Measurements from ENCODE around the gene TRMT1L. TPM values are rescaled to one million over a fixed set of nuclear protein-coding genes. Genes with fewer than 3 reads are reported as not detected.

TRMT1L gene
- polyA plus RNA-seq, 1 experiment: 13.4 TPM

- TF ChIP-seq, protein P1, sequence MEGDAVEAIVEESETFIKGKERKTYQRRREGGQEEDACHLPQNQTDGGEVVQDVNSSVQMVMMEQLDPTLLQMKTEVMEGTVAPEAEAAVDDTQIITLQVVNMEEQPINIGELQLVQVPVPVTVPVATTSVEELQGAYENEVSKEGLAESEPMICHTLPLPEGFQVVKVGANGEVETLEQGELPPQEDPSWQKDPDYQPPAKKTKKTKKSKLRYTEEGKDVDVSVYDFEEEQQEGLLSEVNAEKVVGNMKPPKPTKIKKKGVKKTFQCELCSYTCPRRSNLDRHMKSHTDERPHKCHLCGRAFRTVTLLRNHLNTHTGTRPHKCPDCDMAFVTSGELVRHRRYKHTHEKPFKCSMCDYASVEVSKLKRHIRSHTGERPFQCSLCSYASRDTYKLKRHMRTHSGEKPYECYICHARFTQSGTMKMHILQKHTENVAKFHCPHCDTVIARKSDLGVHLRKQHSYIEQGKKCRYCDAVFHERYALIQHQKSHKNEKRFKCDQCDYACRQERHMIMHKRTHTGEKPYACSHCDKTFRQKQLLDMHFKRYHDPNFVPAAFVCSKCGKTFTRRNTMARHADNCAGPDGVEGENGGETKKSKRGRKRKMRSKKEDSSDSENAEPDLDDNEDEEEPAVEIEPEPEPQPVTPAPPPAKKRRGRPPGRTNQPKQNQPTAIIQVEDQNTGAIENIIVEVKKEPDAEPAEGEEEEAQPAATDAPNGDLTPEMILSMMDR (IDR thresholded peaks at IDR 0.05; ENCODE audit: insufficient read depth, low read depth, low read length): no peak
Measured at GRCh38 chr1:185144233-185144632, 12.5 kb downstream of the TRMT1L start.

DNA sequence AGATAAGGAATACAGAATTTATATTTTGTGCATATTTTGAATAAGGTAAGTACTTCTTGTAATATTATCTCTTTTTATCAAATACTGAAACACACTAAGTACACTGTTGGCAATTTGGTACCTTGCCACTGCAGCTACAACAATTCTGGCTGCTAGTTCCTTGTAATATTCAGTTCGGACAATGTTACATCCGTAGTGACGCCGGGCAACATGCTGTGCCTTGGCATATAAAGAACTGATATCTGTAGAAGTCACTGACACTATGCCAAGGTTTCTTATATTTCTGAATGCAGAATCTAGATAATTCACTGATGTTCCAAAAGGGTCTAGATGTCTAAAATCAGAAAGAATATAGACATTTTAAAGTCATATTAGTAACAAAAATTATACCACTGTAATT is 17.5 kb downstream of the TRMT1L start:
- no peak overlapping the region for H3K4me3 ChIP-seq (ENCODE audit: low read depth, low read length)
- POLR2A ChIA-PET: no interaction called here
- TF ChIP-seq, protein P1 (IDR thresholded peaks at IDR 0.05; ENCODE audit: insufficient read depth, low read depth, low read length): no peak
- no peak for DNase-seq (ENCODE audit: low read depth)
- H3K36me3 ChIP-seq (ENCODE audit: control insufficient read depth, insufficient read depth, low read length): no peaks in the 10 kb centered on the region
- H3K27me3 ChIP-seq (ENCODE audit: control insufficient read depth, insufficient read depth, low read length): no peaks in the 10 kb centered on the region
- CTCF ChIA-PET: no interaction called here

More at GRCh38 chr1:185144233-185144632, 12.5 kb downstream of the TRMT1L start:
- Histone ChIP-seq H3K27me3 (ENCODE audit: control insufficient read depth, insufficient read depth, low read length) (no peaks in the 10 kb centered on the region), H3K4me3 (ENCODE audit: low read depth, low read length) (no peak overlapping the region), H3K36me3 (ENCODE audit: control insufficient read depth, insufficient read depth, low read length) (0 out of 2 replicates have a peak, but pooled peaks cover 2% of the 10 kb centered on the region)
- POLR2A ChIA-PET: interaction anchor here (0.5 kb wide), 1 partner anchor 12 kb away, joined by 6 read pairs; no protein-coding TSS in a partner anchor
- DNase-seq (ENCODE audit: low read depth): no peak
- CTCF ChIA-PET: interaction anchor here (0.7 kb wide), 1 partner anchor 39 kb away, joined by 4 read pairs; no protein-coding TSS in a partner anchor

- ChIA-PET CTCF (interaction anchor here (0.7 kb wide), 1 partner anchor 60 kb away, joined by 3 read pairs; no protein-coding TSS in a partner anchor), POLR2A (no interaction called here)
- no peaks in the 10 kb centered on the region for H3K36me3 ChIP-seq (ENCODE audit: control insufficient read depth, insufficient read depth, low read length)
- H3K4me3 ChIP-seq (ENCODE audit: low read depth, low read length): no peak overlapping the region
- no peaks in the 10 kb centered on the region for H3K27me3 ChIP-seq (ENCODE audit: control insufficient read depth, insufficient read depth, low read length)
- TF ChIP-seq, protein P1 (IDR thresholded peaks at IDR 0.05; ENCODE audit: insufficient read depth, low read depth, low read length): no peak
- DNase-seq (ENCODE audit: low read depth): no peak
Measured at GRCh38 chr1:185137896-185138545, 18.7 kb downstream of the TRMT1L start.

DNA sequence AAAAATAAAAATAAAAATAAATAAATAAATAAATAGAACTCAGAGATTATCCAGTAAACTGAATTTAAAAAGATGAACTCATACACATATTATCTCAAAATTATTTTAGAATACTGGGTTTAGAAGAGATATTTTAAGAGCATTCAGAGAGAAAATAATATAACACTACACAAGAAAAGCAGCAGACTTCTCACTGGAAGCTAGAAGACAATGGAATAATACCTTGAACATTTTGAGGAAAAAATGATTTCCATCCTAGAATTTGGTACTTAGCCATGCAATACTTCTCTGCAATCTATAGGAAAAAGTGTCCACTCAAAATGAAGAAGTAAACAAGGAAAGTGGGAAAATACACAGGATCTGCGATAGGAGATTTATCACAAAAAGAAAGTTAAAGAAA is 24.2 kb downstream of the TRMT1L start:
- CTCF ChIA-PET: interaction anchor here (1.2 kb wide), 1 partner anchor 10 kb away, joined by 3 read pairs; no protein-coding TSS in a partner anchor
- POLR2A ChIA-PET: no interaction called here
- Histone ChIP-seq H3K36me3 (ENCODE audit: control insufficient read depth, insufficient read depth, low read length) (no peaks in the 10 kb centered on the region; the same call in 1 of the 2 replicates), H3K4me3 (ENCODE audit: low read depth, low read length) (no peak overlapping the region), H3K27me3 (ENCODE audit: control insufficient read depth, insufficient read depth, low read length) (no peaks in the 10 kb centered on the region)
- TF ChIP-seq, protein P1 (IDR thresholded peaks at IDR 0.05; ENCODE audit: insufficient read depth, low read depth, low read length): no peak
- DNase-seq (ENCODE audit: low read depth): no peak

DNA sequence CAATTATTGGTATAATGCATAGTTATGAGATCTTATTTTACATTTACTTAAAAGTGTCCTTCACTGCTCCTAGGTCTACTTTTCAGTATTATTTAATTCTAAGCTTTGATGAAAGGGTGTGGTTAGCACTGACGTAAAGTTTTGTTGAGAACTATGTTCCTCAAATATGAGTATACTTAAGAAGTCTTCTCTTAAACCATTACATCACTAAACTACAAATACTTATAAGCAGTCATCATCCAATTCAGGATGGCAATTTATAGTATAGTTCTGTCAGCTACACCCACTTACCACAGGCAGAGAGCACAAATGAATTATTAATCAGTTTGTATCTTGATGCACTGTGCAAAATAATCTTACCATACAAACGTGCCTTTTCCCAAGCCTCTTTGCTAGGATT is 27.0 kb downstream of the TRMT1L start:
- POLR2A ChIA-PET: no interaction called here
- CTCF ChIA-PET: no interaction called here
- H3K4me3 ChIP-seq (ENCODE audit: low read depth, low read length): no peak overlapping the region
- DNase-seq (ENCODE audit: low read depth): no peak
- TF ChIP-seq, protein P1 (IDR thresholded peaks at IDR 0.05; ENCODE audit: insufficient read depth, low read depth, low read length): no peak
- H3K36me3 ChIP-seq (ENCODE audit: control insufficient read depth, insufficient read depth, low read length): no peaks in the 10 kb centered on the region; the same call in none of the 2 replicates
- no peaks in the 10 kb centered on the region for H3K27me3 ChIP-seq (ENCODE audit: control insufficient read depth, insufficient read depth, low read length)

Measured in BJ (cell line).